ENCODE results near the gene CAT.
"Not testable (repeated sequence)": the region's sequence is repeated elsewhere in the genome, so short reads cannot be mapped to it uniquely, and the experiment has no call there.

Gene CAT

GRCh38 chr11:34423300-34423699, 15.4 kb upstream of the CAT start:
- CTCF ChIA-PET, result no interaction called here
- no peak for TF ChIP-seq CTCF (IDR thresholded peaks at IDR 0.05; ENCODE audit: control extremely low read depth, extremely low read depth, low read depth, missing control alignments)
- POLR2A ChIA-PET, result no interaction called here
- no peak for DNase-seq (ENCODE audit: extremely low spot score)

GRCh38 chr11:34424826-34425225, 13.9 kb upstream of the CAT start:
- POLR2A ChIA-PET; DNase-seq (ENCODE audit: extremely low spot score): not testable (repeated sequence)
- CTCF ChIA-PET, result interaction anchor here (1.1 kb wide), 1 partner anchor 21 kb away, joined by 3 read pairs; no protein-coding TSS in a partner anchor

- DNase-seq (ENCODE audit: extremely low spot score), result no peak
- ChIA-PET CTCF (interaction anchor here (1.1 kb wide), 1 partner anchor 22 kb away, joined by 3 read pairs; no protein-coding TSS in a partner anchor), POLR2A (no interaction called here)
Measured at GRCh38 chr11:34425360-34425759, 13.4 kb upstream of the CAT start.

GRCh38 chr11:34425867-34426266, 12.9 kb upstream of the CAT start:
- ChIA-PET CTCF (interaction anchor here (1.1 kb wide), 1 partner anchor 22 kb away, joined by 3 read pairs; no protein-coding TSS in a partner anchor), POLR2A (no interaction called here)
- TF ChIP-seq CTCF (IDR thresholded peaks at IDR 0.05; ENCODE audit: control extremely low read depth, extremely low read depth, low read depth, missing control alignments), result no peak
- no peak for DNase-seq (ENCODE audit: extremely low spot score)

More at GRCh38 chr11:34425360-34425759, 13.4 kb upstream of the CAT start:
- no peak for TF ChIP-seq CTCF (IDR thresholded peaks at IDR 0.05; ENCODE audit: control extremely low read depth, extremely low read depth, low read depth, missing control alignments)

- CTCF ChIA-PET, result interaction anchor here (1.3 to 2.1 kb wide), 2 partner anchors 9 to 22 kb away, joined by 5 to 6 read pairs; no protein-coding TSS in a partner anchor
- no peak for TF ChIP-seq CTCF (IDR thresholded peaks at IDR 0.05; ENCODE audit: control extremely low read depth, extremely low read depth, low read depth, missing control alignments)
- DNase-seq (ENCODE audit: extremely low spot score), result no peak
- POLR2A ChIA-PET, result no interaction called here
Measured at GRCh38 chr11:34426766-34427185, 12.0 kb upstream of the CAT start.

- no peak for DNase-seq (ENCODE audit: extremely low spot score)
- no peak for TF ChIP-seq CTCF (IDR thresholded peaks at IDR 0.05; ENCODE audit: control extremely low read depth, extremely low read depth, low read depth, missing control alignments)
- POLR2A ChIA-PET, result no interaction called here
- CTCF ChIA-PET, result interaction anchor here (1.0 to 2.1 kb wide), 4 partner anchors 9 to 65 kb away, joined by 3 to 6 read pairs (median 5); no protein-coding TSS in a partner anchor
Measured at GRCh38 chr11:34427186-34427805, 11.4 kb upstream of the CAT start.

- ChIA-PET CTCF (interaction anchor here (1.1 kb wide), 1 partner anchor 258 kb away, joined by 3 read pairs; no protein-coding TSS in a partner anchor), POLR2A (no interaction called here)
- DNase-seq (ENCODE audit: extremely low spot score), result no peak
- no peak for TF ChIP-seq CTCF (IDR thresholded peaks at IDR 0.05; ENCODE audit: control extremely low read depth, extremely low read depth, low read depth, missing control alignments)
Measured at GRCh38 chr11:34431979-34432378, 6.8 kb upstream of the CAT start.
